ENCODE data around the gene FAM200C. TPM values are rescaled to one million over a fixed set of nuclear protein-coding genes. Genes with fewer than 3 reads are reported as not detected.

FAM200C gene
- polyA plus RNA-seq, 1 donor (not counting 4 experiments of a cell fraction or from before 2014, with no cell fraction given), result 1.7 TPM

DNA sequence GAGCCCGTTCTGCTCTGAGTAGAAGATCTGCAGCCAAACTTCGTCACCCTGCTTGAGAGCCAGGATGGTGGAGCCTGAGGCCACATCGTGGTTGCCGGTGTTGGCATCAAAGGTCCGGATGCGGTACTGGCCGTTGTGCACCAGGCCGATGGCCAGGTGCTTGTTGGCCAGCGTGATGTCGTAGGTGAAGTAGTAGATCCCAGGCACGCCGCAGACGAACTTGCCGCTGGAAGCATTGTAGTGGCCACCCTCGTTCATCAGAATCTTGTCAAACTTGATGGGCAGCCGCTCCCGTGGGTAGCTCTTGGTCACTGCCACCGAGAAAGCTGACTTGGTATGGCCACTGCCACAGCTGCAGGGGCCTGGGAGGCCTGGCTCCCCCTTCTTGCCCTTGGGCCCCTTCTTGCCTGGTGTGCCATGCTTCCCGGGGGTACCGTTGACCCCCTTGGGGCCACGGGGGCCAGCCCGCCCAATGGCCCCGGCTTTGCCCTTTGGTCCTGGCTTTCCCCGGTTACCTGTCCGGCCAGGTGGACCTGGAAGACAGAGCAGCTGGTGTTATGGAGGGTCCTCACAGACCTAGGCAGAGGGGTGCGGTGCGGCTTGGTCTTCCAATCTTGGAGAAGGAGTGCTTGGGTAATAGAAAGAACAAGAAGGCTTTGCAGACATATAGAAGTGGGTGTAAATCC, 50.5 kb downstream of the FAM200C start:
- H3K4me1 ChIP-seq (ENCODE audit: control insufficient read depth, extremely low read depth, insufficient read depth, low read length), result no peaks in the 10 kb centered on the region
- H3K36me3 ChIP-seq (ENCODE audit: control insufficient read depth in 2 of 2, extremely low read depth in 1 of 2, insufficient read depth in 2 of 2, low read length in 2 of 2), result no peaks in the 10 kb centered on the region
- no peak overlapping the region for H3K27ac ChIP-seq (ENCODE audit: control insufficient read depth, insufficient read depth, low read length)
- no peaks in the 10 kb centered on the region for H3K27me3 ChIP-seq (ENCODE audit: control insufficient read depth, extremely low read depth, insufficient read depth, low read length)
- H3K9ac ChIP-seq (ENCODE audit: control insufficient read depth, extremely low read depth, insufficient read depth, low read length), result no peak overlapping the region
- H3K9me1 ChIP-seq (ENCODE audit: control insufficient read depth, extremely low read depth, insufficient read depth, low read length), result no peaks in the 10 kb centered on the region
- no peak overlapping the region for H3K4me3 ChIP-seq (ENCODE audit: control insufficient read depth in 2 of 3, extremely low read depth in 1 of 3, insufficient read depth in 2 of 3, low read depth in 1 of 3, low read length in 3 of 3)
- H3K4me2 ChIP-seq (ENCODE audit: control insufficient read depth, extremely low read depth, insufficient read depth, low read depth, low read length), result no peak overlapping the region
- H3K9me3 ChIP-seq (ENCODE audit: control insufficient read depth, low read depth, low read length), result no peaks in the 10 kb centered on the region
- no peaks in the 10 kb centered on the region for H4K20me1 ChIP-seq (ENCODE audit: control insufficient read depth, extremely low read depth, insufficient read depth, low read length)
- no peak overlapping the region for H2AFZ ChIP-seq (ENCODE audit: control insufficient read depth, low read length)
- TF ChIP-seq, protein P1, sequence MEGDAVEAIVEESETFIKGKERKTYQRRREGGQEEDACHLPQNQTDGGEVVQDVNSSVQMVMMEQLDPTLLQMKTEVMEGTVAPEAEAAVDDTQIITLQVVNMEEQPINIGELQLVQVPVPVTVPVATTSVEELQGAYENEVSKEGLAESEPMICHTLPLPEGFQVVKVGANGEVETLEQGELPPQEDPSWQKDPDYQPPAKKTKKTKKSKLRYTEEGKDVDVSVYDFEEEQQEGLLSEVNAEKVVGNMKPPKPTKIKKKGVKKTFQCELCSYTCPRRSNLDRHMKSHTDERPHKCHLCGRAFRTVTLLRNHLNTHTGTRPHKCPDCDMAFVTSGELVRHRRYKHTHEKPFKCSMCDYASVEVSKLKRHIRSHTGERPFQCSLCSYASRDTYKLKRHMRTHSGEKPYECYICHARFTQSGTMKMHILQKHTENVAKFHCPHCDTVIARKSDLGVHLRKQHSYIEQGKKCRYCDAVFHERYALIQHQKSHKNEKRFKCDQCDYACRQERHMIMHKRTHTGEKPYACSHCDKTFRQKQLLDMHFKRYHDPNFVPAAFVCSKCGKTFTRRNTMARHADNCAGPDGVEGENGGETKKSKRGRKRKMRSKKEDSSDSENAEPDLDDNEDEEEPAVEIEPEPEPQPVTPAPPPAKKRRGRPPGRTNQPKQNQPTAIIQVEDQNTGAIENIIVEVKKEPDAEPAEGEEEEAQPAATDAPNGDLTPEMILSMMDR (optimal IDR thresholded peaks at IDR 0.05 in 1 of 3, IDR thresholded peaks at IDR 0.05 in 1 of 3, conservative IDR thresholded peaks at IDR 0.05 in 1 of 3; ENCODE audit: extremely low read depth in 1 of 3, insufficient read depth in 2 of 3, low read length in 3 of 3), result no peak
- no peak for TF ChIP-seq EZH2 (IDR thresholded peaks at IDR 0.05; ENCODE audit: low read length)
- H3K79me2 ChIP-seq (ENCODE audit: control insufficient read depth, insufficient read depth, low read length), result no peaks in the 10 kb centered on the region
- dilution Hi-C loops (cut with MboI; ENCODE audit: extremely low pct_ligation_motif_present, low sequenced_read_pairs), result no loop called here
- no peak for FAIRE-seq
- DNase-seq (ENCODE audit: low read depth, low spot score), result no peak

DNA sequence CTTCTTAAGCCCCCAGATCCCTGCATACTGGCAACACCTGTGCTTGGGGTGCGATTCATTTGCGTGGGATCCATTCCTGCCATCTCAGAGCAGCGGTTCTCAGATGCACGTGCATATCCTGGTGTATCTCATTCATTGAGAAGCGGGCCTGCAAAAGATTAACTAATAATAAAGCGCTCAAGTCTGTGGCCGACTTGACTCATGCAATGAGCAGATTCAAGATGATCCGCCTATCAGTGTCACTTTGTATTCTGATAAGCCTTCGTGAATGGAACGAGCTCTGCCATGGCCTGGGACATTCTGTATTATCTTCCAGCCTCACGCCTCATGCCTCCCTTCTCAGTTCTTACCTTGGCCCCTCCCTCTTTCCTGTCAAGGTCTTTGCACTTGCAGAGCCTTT, 51.8 kb downstream of the FAM200C start:
- Histone ChIP-seq H3K9ac (ENCODE audit: control insufficient read depth, extremely low read depth, insufficient read depth, low read length) (no peak overlapping the region), H3K4me3 (ENCODE audit: control insufficient read depth in 2 of 3, extremely low read depth in 1 of 3, insufficient read depth in 2 of 3, low read depth in 1 of 3, low read length in 3 of 3) (no peak overlapping the region), H3K79me2 (ENCODE audit: control insufficient read depth, insufficient read depth, low read length) (no peaks in the 10 kb centered on the region), H3K27ac (ENCODE audit: control insufficient read depth, insufficient read depth, low read length) (no peak overlapping the region), H3K9me1 (ENCODE audit: control insufficient read depth, extremely low read depth, insufficient read depth, low read length) (no peaks in the 10 kb centered on the region), H3K36me3 (ENCODE audit: control insufficient read depth in 2 of 2, extremely low read depth in 1 of 2, insufficient read depth in 2 of 2, low read length in 2 of 2) (no peaks in the 10 kb centered on the region), H3K9me3 (ENCODE audit: control insufficient read depth, low read depth, low read length) (no peaks in the 10 kb centered on the region), H3K4me1 (ENCODE audit: control insufficient read depth, extremely low read depth, insufficient read depth, low read length) (no peaks in the 10 kb centered on the region), H4K20me1 (ENCODE audit: control insufficient read depth, extremely low read depth, insufficient read depth, low read length) (no peaks in the 10 kb centered on the region), H3K27me3 (ENCODE audit: control insufficient read depth, extremely low read depth, insufficient read depth, low read length) (no peaks in the 10 kb centered on the region), H2AFZ (ENCODE audit: control insufficient read depth, low read length) (no peak overlapping the region), H3K4me2 (ENCODE audit: control insufficient read depth, extremely low read depth, insufficient read depth, low read depth, low read length) (no peak overlapping the region)
- DNase-seq (ENCODE audit: low read depth, low spot score), result no peak
- dilution Hi-C loops (cut with MboI; ENCODE audit: extremely low pct_ligation_motif_present, low sequenced_read_pairs), result no loop called here
- TF ChIP-seq, protein P1 (optimal IDR thresholded peaks at IDR 0.05 in 1 of 3, IDR thresholded peaks at IDR 0.05 in 1 of 3, conservative IDR thresholded peaks at IDR 0.05 in 1 of 3; ENCODE audit: extremely low read depth in 1 of 3, insufficient read depth in 2 of 3, low read length in 3 of 3), result no peak
- TF ChIP-seq EZH2 (IDR thresholded peaks at IDR 0.05; ENCODE audit: low read length), result no peak
- FAIRE-seq, result no peak

Data from keratinocyte (primary cell).